ENCODE measurements around the gene HGF.

Gene HGF

DNA sequence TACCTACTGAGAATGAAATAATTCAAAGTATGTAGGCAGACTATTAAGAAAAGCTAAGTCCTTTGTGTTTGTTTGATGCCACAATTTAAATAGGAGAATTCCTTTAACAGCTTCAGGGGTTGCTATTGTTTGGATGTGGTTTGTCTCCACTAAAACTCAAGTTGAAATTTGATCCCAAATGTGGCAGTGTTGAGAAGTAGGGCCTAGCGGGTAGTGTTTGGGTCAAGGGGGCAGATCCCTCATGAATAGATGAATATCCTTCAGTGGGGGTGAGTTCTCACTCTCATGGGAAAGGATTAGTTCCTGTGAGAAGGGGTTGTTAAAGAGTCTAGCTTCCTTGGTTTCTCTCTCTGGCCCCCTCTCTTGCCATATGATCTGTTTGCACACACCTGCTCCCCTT lies 97.0 kb downstream of the HGF start:
- no peaks in the 10 kb centered on the region for H3K79me2 ChIP-seq (ENCODE audit: insufficient read depth, low read length)
- no peaks in the 10 kb centered on the region for H4K20me1 ChIP-seq (ENCODE audit: insufficient read depth, low read length)
- H3F3A ChIP-seq (ENCODE audit: insufficient read depth, low read length), result no peaks in the 10 kb centered on the region
- H3K9me3 ChIP-seq (ENCODE audit: low read length), result no peaks in the 10 kb centered on the region
- no peak overlapping the region for H3K9ac ChIP-seq (ENCODE audit: low read length)
- no peak overlapping the region for H3K4me3 ChIP-seq (ENCODE audit: low read depth, low read length, poor library complexity, severe bottlenecking)
- no peaks in the 10 kb centered on the region for H3K36me3 ChIP-seq (ENCODE audit: insufficient read depth, low read length)
- no peaks in the 10 kb centered on the region for H3K27me3 ChIP-seq (ENCODE audit: insufficient read depth, low read length)
- peaks cover 5% of the 10 kb centered on the region for H3K4me1 ChIP-seq (ENCODE audit: insufficient read depth, low read length, severe bottlenecking)
- H3K27ac ChIP-seq (ENCODE audit: low read depth, low read length, poor library complexity, severe bottlenecking), result no peak overlapping the region
- no peaks in the 10 kb centered on the region for H3K9me2 ChIP-seq (ENCODE audit: low read depth, low read length)
- H3K4me2 ChIP-seq (ENCODE audit: low read length), result no peak overlapping the region
- no peak for TF ChIP-seq CTCF (IDR thresholded peaks at IDR 0.05; ENCODE audit: low read length)
- TF ChIP-seq EZH2 (IDR thresholded peaks at IDR 0.05; ENCODE audit: borderline replicate concordance, low read length), result no peak
- no peak overlapping the region for H2AFZ ChIP-seq (ENCODE audit: low read length)

DNA sequence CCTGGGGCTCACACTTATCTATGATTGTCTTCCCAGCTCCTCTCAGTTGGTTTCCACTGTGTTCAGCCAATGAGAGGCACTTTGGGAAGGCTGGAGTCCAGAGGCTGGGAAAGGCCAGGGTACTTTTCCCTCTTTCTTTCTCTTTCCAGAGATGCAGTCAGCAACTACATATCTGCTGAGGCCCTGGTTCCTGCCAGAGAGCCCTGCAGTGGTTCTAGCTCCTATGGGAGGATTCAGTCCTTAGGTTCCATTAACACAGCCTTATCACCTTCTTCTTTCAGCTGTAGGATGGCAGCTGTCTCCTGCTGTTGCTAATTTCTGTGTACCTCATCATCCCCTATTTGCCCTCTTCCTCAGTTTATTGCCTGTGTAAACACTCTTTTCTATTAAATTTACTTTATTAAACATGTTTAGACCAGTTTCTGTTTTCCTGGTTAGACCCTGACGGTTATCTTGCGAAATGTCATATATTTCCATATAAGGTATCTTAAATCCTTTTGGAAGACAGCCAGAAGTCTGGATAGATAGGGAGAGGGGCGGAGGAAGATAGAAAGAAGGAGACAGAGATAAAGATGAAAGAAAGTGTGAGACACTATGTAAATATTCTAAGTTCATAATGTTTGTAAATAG lies 100.3 kb downstream of the HGF start:
- Histone ChIP-seq H2AFZ (ENCODE audit: low read length) (no peak overlapping the region; the same call in 1 of the 2 replicates), H3K27ac (ENCODE audit: low read depth, low read length, poor library complexity, severe bottlenecking) (no peak overlapping the region), H3K79me2 (ENCODE audit: insufficient read depth, low read length) (no peaks in the 10 kb centered on the region), H4K20me1 (ENCODE audit: insufficient read depth, low read length) (no peaks in the 10 kb centered on the region), H3K4me3 (ENCODE audit: low read depth, low read length, poor library complexity, severe bottlenecking) (no peak overlapping the region), H3K9me2 (ENCODE audit: low read depth, low read length) (no peaks in the 10 kb centered on the region), H3F3A (ENCODE audit: insufficient read depth, low read length) (no peaks in the 10 kb centered on the region), H3K4me2 (ENCODE audit: low read length) (no peak overlapping the region), H3K9ac (ENCODE audit: low read length) (no peak overlapping the region), H3K9me3 (ENCODE audit: low read length) (no peaks in the 10 kb centered on the region), H3K36me3 (ENCODE audit: insufficient read depth, low read length) (no peaks in the 10 kb centered on the region), H3K27me3 (ENCODE audit: insufficient read depth, low read length) (no peaks in the 10 kb centered on the region), H3K4me1 (ENCODE audit: insufficient read depth, low read length, severe bottlenecking) (no peaks in the 10 kb centered on the region)
- TF ChIP-seq EZH2 (IDR thresholded peaks at IDR 0.05; ENCODE audit: borderline replicate concordance, low read length) (no peak), CTCF (IDR thresholded peaks at IDR 0.05; ENCODE audit: low read length) (no peak)

GRCh38 chr7:81666209-81666608 lies 103.6 kb downstream of the HGF start:
- H4K20me1 ChIP-seq (ENCODE audit: insufficient read depth, low read length), result no peaks in the 10 kb centered on the region
- no peaks in the 10 kb centered on the region for H3K36me3 ChIP-seq (ENCODE audit: insufficient read depth, low read length)
- no peak overlapping the region for H3K9ac ChIP-seq (ENCODE audit: low read length)
- H3K4me2 ChIP-seq (ENCODE audit: low read length), result no peak overlapping the region
- H3K9me2 ChIP-seq (ENCODE audit: low read depth, low read length), result no peaks in the 10 kb centered on the region
- H3K9me3 ChIP-seq (ENCODE audit: low read length), result no peaks in the 10 kb centered on the region
- TF ChIP-seq CTCF (IDR thresholded peaks at IDR 0.05; ENCODE audit: low read length), result no peak
- no peak for TF ChIP-seq EZH2 (IDR thresholded peaks at IDR 0.05; ENCODE audit: borderline replicate concordance, low read length)
- no peak overlapping the region for H3K27ac ChIP-seq (ENCODE audit: low read depth, low read length, poor library complexity, severe bottlenecking)
- H3K4me3 ChIP-seq (ENCODE audit: low read depth, low read length, poor library complexity, severe bottlenecking), result no peak overlapping the region
- no peaks in the 10 kb centered on the region for H3F3A ChIP-seq (ENCODE audit: insufficient read depth, low read length)
- no peaks in the 10 kb centered on the region for H3K27me3 ChIP-seq (ENCODE audit: insufficient read depth, low read length)
- H2AFZ ChIP-seq (ENCODE audit: low read length), result no peak overlapping the region
- no peaks in the 10 kb centered on the region for H3K79me2 ChIP-seq (ENCODE audit: insufficient read depth, low read length)
- no peaks in the 10 kb centered on the region for H3K4me1 ChIP-seq (ENCODE audit: insufficient read depth, low read length, severe bottlenecking)

All from OCI-LY1 (cell line).